Astrocyte (in vitro differentiated cells and primary cell): Measurements from ENCODE around the gene GJB3.

Experiments used
- CTCF ChIP-seq: IDR thresholded peaks from 2 replicates; pipeline ENCODE4 v1.5.1; 2011; ENCODE audit warnings: low read depth, mild to moderate bottlenecking, inconsistent platforms, low read length, moderate library complexity; ENCODE audit not compliant: insufficient read depth
- EZH2 ChIP-seq: IDR thresholded peaks from 2 replicates; pipeline ENCODE4 v1.6.1; 2012; ENCODE audit warnings: mild to moderate bottlenecking, low read length, inconsistent platforms; ENCODE audit not compliant: insufficient read depth

- TF ChIP-seq CTCF, result no peak
- TF ChIP-seq EZH2, result no peak
Observed at GRCh38 chr1:34816332-34816731, 35.3 kb downstream of the GJB3 start.
